ENCODE data around the gene USP19.

USP19 gene

DNA sequence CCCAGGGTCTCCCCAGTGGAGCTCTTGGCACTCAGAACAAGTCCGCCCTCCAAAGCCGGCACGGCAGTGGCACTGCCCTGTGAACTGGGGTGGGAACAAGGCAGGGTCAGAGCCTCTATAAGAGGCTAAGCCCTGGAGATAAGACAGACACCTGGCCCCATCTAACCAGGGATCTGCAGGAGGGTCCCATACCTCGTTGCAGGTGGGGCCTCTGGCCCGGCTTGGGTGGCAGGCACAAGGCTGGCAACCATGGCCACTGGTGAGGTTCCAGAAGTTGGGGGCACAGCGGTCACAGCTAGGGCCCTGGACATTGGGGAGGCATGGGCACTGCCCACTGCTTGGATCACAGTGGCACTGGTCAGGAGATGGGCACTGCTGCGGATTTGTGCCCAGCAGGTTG is 3.6 kb upstream of the USP19 start:
- Mint-ChIP-seq H3K27me3 (peaks cover under 1% of the 10 kb centered on the region), H3K9me3 (no peaks in the 10 kb centered on the region), H3K27ac (no peak overlapping the region), H3K36me3 (no peaks in the 10 kb centered on the region), H3K4me3 (no peak overlapping the region), H3K4me1 (peaks cover 4% of the 10 kb centered on the region)
- DNase-seq (ENCODE audit: low spot score in 2 of 2) = no peak
- no peak for ATAC-seq (ENCODE audit: low read depth)

DNA sequence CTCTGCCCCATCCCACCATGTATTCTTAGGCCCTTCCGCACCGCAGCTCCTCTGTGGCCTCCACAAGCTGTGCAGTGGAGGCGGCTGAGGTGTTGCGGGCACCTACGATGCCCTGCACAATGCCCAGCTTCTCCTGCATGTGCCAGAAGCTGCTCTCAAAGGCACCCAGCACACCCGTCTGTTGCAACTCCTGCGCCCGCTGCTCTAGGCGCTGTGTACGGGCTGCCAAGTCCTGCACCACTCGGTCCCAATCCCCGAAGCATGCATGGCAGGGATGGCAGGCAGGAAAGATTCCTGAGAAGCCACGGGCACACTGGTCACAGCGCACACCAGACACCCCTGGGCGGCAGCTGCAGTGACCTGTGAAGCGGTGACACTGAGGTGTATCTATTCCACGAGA is 3.1 kb upstream of the USP19 start:
- DNase-seq (ENCODE audit: low spot score in 2 of 2) (no peak), ATAC-seq (ENCODE audit: low read depth) (no peak)
- Mint-ChIP-seq H3K36me3 (no peaks in the 10 kb centered on the region), H3K27me3 (no peaks in the 10 kb centered on the region), H3K9me3 (no peaks in the 10 kb centered on the region), H3K4me3 (no peak overlapping the region), H3K27ac (no peak overlapping the region), H3K4me1 (peaks cover 4% of the 10 kb centered on the region)

DNA sequence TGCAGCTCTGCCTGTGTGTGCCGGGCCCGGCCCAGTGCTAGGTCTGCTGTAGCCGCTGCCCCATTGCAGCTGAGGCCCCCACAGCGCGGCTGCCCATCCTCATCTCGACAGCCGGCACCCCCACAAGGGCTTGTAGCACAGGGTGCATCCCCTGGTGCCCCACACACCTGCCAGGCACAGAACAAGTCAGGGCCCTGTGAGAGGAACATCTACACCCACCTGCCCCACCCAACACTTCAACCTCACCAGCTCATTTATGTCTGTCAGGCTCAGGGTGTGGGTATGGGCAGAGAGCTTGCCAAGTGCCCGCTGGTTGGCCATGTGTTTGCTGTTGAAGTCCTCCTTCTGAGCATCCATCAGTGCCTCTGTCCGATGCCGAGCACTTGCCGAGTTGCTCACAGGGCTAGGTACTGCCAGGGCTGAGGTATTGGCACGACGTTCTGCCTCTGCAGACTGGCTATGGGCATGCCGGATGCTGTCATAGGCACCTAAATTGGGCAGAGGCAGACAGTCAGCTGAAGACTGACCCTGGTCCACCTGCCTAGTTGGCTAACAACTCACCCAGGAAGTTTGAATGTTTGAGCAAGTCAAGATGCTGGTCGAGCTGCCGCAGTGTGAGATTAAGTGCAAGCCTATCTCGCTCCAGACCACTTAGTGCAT is 2.4 kb upstream of the USP19 start:
- Mint-ChIP-seq H3K36me3 (no peaks in the 10 kb centered on the region), H3K27me3 (no peaks in the 10 kb centered on the region), H3K9me3 (no peaks in the 10 kb centered on the region), H3K4me1 (peaks cover 4% of the 10 kb centered on the region), H3K4me3 (peak overlapping the region; percentile 27), H3K27ac (no peak overlapping the region)
- DNase-seq (ENCODE audit: low spot score in 2 of 2) = no peak
- no peak for ATAC-seq (ENCODE audit: low read depth)

DNA sequence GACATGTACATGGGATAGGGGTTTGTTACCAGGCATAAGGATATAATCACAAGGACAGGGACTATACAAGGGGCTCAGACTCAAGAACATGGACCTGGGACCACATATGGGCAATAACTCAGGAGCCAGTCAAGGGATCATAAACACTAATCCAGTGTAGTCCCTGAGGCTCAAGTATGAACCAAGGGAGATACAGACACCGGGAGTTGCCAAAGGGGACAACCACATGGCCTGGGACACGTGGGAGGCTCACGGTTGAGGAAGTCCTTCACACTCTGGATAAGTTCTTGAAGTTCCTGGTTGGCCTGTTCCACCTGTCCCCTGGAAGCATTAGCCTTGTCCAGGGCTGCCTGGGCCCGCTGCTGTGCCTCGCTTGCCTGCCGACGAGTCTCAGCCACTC is 1.8 kb upstream of the USP19 start:
- H3K27me3 Mint-ChIP-seq = no peaks in the 10 kb centered on the region
- no peak overlapping the region for H3K27ac Mint-ChIP-seq
- no peak for DNase-seq (ENCODE audit: low spot score in 2 of 2)
- H3K4me3 Mint-ChIP-seq = peak overlapping the region; percentile 83
- peaks cover 4% of the 10 kb centered on the region for H3K36me3 Mint-ChIP-seq
- no peak for ATAC-seq (ENCODE audit: low read depth)
- peaks cover 4% of the 10 kb centered on the region for H3K4me1 Mint-ChIP-seq
- no peaks in the 10 kb centered on the region for H3K9me3 Mint-ChIP-seq

DNA sequence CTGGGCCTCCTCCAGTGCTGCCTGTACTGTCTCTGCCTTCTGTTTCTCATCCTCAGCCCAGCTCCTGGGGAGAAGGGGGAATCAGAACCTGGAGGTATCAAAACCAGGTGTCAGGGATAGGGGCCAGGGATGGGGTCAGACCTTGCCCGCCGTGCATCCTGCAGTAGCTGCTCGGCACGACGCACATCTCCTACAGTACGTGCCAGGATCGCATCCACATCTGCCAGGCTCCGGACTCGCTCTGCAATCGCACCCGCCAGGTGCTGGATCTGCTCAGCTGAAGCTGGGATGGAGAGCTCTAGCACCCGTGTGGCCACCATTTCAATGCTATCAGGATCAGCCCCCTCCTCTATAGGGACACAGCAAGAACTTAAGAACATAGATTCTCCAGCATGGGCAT is 1.4 kb upstream of the USP19 start:
- H3K27me3 Mint-ChIP-seq = no peaks in the 10 kb centered on the region
- peak overlapping the region; percentile 83 for H3K4me3 Mint-ChIP-seq
- H3K9me3 Mint-ChIP-seq = no peaks in the 10 kb centered on the region
- peaks cover 4% of the 10 kb centered on the region for H3K4me1 Mint-ChIP-seq
- DNase-seq (ENCODE audit: low spot score in 2 of 2) = no peak
- no peak for ATAC-seq (ENCODE audit: low read depth)
- H3K36me3 Mint-ChIP-seq = peaks cover 6% of the 10 kb centered on the region
- peak overlapping the region; percentile 84 for H3K27ac Mint-ChIP-seq

DNA sequence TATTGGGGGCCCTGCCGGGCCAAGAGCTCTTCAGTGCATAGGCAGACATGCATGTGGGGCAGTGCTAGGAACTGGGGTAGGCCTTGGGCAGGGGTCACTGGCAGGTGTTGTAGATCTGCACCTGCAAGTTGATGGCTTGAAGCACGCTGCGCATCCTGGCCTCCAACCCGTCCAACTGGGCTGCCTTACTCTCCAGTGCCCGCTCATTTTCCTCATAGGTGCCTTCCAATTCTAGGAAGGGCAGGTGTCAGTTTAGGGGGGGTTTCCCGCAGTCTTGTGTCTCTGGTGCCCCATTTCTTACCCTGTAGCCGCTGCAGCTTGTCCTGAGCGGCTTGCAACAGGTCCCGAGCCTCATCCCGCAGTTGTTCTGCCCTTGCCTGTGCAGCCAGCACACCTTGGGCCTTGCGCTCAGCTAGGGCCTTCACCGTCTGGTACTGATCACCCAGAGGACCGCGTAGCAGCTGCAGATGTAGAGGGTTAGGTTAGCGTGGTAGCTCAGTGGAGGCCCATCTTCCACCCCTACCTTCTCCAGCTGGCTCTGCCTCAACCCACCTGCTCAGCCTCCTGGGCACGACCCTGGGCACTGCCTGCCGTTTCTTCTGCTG is 611 bp upstream of the USP19 start:
- Mint-ChIP-seq H3K27ac (peak overlapping the region; percentile 84), H3K4me3 (peak overlapping the region; percentile 83), H3K27me3 (no peaks in the 10 kb centered on the region), H3K9me3 (no peaks in the 10 kb centered on the region), H3K4me1 (peaks cover 4% of the 10 kb centered on the region), H3K36me3 (peaks cover 9% of the 10 kb centered on the region)
- DNase-seq (ENCODE audit: low spot score in 2 of 2) (no peak), ATAC-seq (ENCODE audit: low read depth) (no peak)

DNA sequence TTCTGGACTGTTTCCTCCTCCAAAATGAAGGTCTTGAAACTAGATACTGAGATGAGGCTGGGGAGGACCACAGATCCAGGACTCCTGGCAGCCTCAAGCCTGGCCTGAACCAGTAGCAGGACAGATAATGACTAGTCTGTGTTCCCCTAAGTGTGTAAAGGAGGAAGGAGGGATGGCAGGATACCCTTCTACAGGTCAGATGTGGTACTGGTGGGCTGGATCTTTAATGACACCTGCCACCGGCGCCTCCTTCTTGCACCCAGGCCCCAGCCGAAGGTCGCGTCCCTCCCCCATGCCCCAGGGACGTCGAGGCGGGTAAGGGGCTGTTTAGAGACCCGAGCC is 556 bp downstream of the USP19 start:
- H3K27me3 Mint-ChIP-seq = no peaks in the 10 kb centered on the region
- H3K4me1 Mint-ChIP-seq = peaks cover 4% of the 10 kb centered on the region
- ATAC-seq (ENCODE audit: low read depth) = peak; percentile 20
- no peaks in the 10 kb centered on the region for H3K9me3 Mint-ChIP-seq
- no peak for DNase-seq (ENCODE audit: low spot score in 2 of 2)
- peaks cover 17% of the 10 kb centered on the region for H3K36me3 Mint-ChIP-seq
- peak overlapping the region; percentile 83 for H3K4me3 Mint-ChIP-seq
- H3K27ac Mint-ChIP-seq = peak overlapping the region; percentile 84

DNA sequence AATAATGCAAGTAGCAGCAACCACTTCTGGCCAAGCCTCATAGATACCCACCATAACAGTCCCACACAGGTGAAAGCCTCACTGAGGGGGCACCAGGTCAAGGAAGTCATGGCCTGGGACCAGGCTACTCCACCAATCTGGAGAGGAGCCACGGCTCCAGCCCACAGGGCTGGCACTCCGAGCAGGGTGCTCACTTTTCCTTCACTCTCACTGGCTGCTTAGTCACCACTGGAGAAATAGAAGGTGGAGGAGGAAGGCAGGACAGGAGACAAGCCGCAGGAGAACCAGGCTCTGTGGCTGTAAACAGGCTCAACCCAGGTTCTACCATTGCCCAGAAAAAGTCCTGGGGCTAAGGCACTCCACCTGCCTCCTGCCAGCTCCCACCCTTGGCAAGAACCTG is 1.2 kb downstream of the USP19 start:
- H3K27me3 Mint-ChIP-seq = no peaks in the 10 kb centered on the region
- peaks cover 4% of the 10 kb centered on the region for H3K4me1 Mint-ChIP-seq

DNA sequence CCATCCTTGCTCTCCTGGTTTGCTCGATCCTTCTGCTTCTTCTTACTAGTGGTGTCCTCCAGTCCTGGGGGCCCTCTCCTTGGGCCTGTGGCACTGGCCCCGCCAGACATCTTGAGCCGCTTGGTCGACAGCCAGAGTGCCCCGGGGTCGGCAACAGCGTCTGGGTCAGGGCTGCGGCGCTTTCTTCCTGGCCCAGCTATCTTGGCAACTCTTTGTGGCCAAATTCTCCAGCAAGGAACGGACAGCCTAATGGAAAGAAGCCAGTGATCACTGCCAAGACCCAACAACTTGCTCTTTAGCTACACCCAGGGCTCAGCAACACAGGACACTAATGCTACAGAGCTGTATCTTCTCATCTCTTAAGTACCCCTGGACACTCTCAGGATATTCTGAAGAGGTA is 1.6 kb downstream of the USP19 start:
- no peak overlapping the region for H3K27ac Mint-ChIP-seq

More for the DNA sequence above, 1.2 kb downstream of the USP19 start:
- ATAC-seq (ENCODE audit: low read depth) (no peak), DNase-seq (ENCODE audit: low spot score in 2 of 2) (no peak)
- Mint-ChIP-seq H3K4me3 (peak overlapping the region; percentile 83), H3K27ac (no peak overlapping the region), H3K36me3 (peaks cover 19% of the 10 kb centered on the region), H3K9me3 (no peaks in the 10 kb centered on the region)

DNA sequence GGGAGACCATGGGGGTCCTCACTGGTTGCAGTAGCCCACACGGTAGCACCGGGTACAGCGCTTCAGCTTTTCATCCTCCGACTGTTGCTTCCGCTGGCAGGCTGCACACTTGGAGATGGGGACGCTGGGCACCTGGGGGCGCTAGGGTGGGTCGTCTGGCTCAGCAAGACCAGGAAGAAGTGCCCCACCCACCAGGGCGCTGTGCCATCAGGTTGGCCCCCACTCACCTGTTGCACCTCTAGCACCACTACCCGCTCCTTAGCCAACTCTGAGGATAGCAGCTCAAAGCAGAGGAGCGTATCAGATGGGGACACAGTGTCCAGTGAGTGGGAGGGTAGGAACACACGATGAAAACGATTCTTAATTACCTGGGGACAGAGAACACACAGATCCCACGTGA is 8.4 kb downstream of the USP19 start:
- no peaks in the 10 kb centered on the region for H3K9me3 Mint-ChIP-seq

More for the DNA sequence above, 1.6 kb downstream of the USP19 start:
- DNase-seq (ENCODE audit: low spot score in 2 of 2) = no peak
- no peaks in the 10 kb centered on the region for H3K9me3 Mint-ChIP-seq
- peaks cover 19% of the 10 kb centered on the region for H3K36me3 Mint-ChIP-seq
- peaks cover 4% of the 10 kb centered on the region for H3K4me1 Mint-ChIP-seq
- no peaks in the 10 kb centered on the region for H3K27me3 Mint-ChIP-seq
- no peak for ATAC-seq (ENCODE audit: low read depth)
- no peak overlapping the region for H3K4me3 Mint-ChIP-seq

DNA sequence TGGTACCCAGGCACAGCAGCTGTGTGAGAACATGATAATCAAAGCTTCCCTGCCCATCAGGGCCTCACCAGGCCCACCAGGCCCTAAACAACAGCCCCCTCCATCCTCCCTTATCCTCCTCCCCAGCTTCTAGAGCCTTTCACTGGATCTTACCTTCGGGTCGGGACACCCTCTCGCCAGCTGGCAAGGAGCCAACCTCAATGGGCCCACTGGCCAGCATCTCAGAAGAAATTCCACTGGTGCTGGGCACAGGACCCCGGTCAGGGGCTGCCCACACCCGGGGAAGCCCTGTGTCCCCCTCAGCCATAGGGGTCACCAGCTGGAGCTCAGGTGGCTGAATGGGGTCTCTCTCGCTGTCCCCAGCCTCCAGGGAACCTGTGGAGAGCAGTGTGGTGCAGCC is 9.3 kb downstream of the USP19 start:
- Mint-ChIP-seq H3K36me3 (peaks cover 27% of the 10 kb centered on the region), H3K27ac (no peak overlapping the region), H3K27me3 (no peaks in the 10 kb centered on the region), H3K4me3 (no peak overlapping the region), H3K4me1 (no peaks in the 10 kb centered on the region), H3K9me3 (no peaks in the 10 kb centered on the region)
- ATAC-seq (ENCODE audit: low read depth) = no peak
- no peak for DNase-seq (ENCODE audit: low spot score in 2 of 2)

More for the DNA sequence above, 8.4 kb downstream of the USP19 start:
- Mint-ChIP-seq H3K4me1 (no peaks in the 10 kb centered on the region), H3K27me3 (no peaks in the 10 kb centered on the region), H3K27ac (no peak overlapping the region), H3K4me3 (no peak overlapping the region), H3K36me3 (peaks cover 31% of the 10 kb centered on the region)
- DNase-seq (ENCODE audit: low spot score in 2 of 2) (no peak), ATAC-seq (ENCODE audit: low read depth) (no peak)

DNA sequence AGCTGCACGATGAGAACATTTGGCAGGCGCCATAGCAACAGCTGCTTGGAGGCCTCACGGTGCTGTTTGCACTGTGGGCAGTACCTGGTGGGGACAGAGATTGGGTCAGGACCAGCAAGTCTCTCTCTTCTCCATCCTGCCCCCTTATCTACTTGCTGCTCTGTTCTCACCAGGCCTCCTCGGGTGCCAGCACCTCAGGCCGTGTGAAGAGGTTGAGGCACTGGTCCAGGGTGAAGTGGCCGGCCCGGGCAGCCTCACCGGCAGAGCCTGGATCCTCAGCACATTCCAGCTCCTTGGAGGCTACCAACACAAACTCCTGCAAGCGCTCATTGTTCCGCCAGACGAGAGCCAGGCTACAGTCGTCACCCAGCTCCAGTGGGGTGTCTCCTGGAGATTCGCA is 9.8 kb downstream of the USP19 start:
- ATAC-seq (ENCODE audit: low read depth) (no peak), DNase-seq (ENCODE audit: low spot score in 2 of 2) (no peak)
- Mint-ChIP-seq H3K36me3 (peaks cover 24% of the 10 kb centered on the region), H3K27me3 (no peaks in the 10 kb centered on the region), H3K4me3 (no peak overlapping the region), H3K4me1 (peaks cover 3% of the 10 kb centered on the region), H3K9me3 (no peaks in the 10 kb centered on the region), H3K27ac (no peak overlapping the region)

DNA sequence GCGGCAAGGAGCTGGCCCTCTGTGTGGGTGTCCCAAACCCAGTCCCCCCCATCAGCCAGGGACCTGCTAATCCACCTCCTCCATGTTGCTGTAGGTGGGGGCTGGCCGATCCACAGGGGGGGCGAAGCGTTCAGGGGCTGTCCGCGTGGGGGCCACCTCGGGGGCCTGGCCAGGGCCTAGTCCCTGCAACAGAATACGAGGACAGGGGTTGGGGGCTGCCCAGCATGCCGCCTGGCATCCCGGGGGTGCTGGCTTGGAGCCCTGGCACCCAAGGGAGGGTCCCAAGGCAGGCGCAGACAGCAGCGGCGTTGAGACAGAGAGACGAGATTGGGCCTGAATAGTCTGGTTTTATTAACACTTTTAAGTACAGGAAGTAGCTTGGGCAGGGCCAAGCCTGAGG is 12.3 kb downstream of the USP19 start:
- H3K9me3 Mint-ChIP-seq = no peaks in the 10 kb centered on the region
- H3K4me3 Mint-ChIP-seq = no peak overlapping the region
- DNase-seq (ENCODE audit: low spot score in 2 of 2) (no peak), ATAC-seq (ENCODE audit: low read depth) (no peak)
- H3K36me3 Mint-ChIP-seq = peaks cover 13% of the 10 kb centered on the region
- no peaks in the 10 kb centered on the region for H3K27me3 Mint-ChIP-seq
- H3K27ac Mint-ChIP-seq = no peak overlapping the region
- peaks cover 15% of the 10 kb centered on the region for H3K4me1 Mint-ChIP-seq

DNA sequence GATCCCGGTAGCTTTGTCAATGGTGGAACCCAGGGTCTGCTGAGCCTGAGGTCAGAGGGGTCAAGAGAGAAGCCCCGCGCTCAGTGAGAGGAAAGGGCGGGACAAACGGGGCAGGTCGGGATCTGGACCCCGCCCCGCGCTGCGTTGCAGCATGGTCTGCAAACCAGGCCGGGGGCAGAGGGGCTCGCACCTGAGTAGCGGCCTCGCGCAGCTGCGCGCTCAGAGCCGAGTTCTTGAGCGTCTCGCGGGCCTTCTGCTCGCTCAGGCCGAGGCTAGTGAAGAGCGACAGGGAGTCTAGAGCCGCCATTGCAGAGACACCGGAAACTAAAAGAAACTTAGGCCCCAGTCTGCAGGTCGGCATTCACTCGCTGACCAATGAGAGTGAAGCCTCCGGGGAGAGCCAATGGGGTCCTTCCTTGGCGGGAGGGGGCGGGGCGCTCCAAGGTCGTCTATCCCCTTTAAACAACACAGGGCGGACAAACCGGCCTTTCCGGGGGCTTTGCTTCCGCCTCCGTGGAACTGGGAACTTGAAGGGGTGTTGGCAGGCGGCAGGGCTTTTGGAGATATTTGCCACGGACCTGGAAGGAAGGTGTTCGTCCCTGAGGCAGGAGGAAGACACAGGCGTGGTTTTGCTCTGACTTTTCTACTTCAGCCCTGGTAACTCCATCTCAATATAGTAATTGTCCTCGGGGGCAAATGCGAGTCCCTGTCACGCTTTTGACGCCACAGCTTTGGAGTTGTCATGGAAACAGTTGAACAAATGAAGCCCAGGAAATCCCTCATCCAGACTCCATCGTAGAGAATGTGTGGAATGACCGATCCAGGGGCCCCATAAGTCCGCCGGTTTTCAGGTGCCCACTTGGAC is 16.0 kb downstream of the USP19 start, which contains the start of gene QARS1:
Gene QARS1 (minus strand): TSS at position 331 of the 865 bp plus-strand sequence. CDS start 24 bp downstream, at position 307.
- Mint-ChIP-seq H3K27me3 (no peaks in the 10 kb centered on the region), H3K36me3 (peaks cover 26% of the 10 kb centered on the region), H3K4me3 (peak within 1 kb of the TSS; percentile 98), H3K9me3 (no peaks in the 10 kb centered on the region), H3K4me1 (peaks cover 18% of the 10 kb centered on the region), H3K27ac (peak within 1 kb of the TSS; percentile 95)
- ATAC-seq (ENCODE audit: low read depth) = peak; percentile 99
- peak; percentile 79 to 80 for DNase-seq (ENCODE audit: low spot score in 2 of 2)

Data from memory B cell (primary cell).